GM19452 (cell line): ENCODE results near the gene C4orf50.

Source experiments
- ATAC-seq: cut with Tn5 transposase; IDR thresholded peaks from one replicate; pipeline ENCODE4 v1.9.1; 2021; ENCODE audit not compliant: unreplicated experiment

The C4orf50 gene

GRCh38 chr4:5973033-5973432 lies 45.2 kb downstream of the C4orf50 start:
- ATAC-seq: no peak

- no peak for ATAC-seq
Measured at GRCh38 chr4:5972571-5972970, 45.7 kb downstream of the C4orf50 start.

GRCh38 chr4:5971078-5971450 lies 47.2 kb downstream of the C4orf50 start:
- no peak for ATAC-seq

GRCh38 chr4:5970381-5971077 lies 47.7 kb downstream of the C4orf50 start:
- no peak for ATAC-seq

- ATAC-seq: no peak
Measured at GRCh38 chr4:5969777-5970176, 48.5 kb downstream of the C4orf50 start.

GRCh38 chr4:5969336-5969735 lies 48.9 kb downstream of the C4orf50 start:
- ATAC-seq: no peak

GRCh38 chr4:5968246-5968645 lies 50.0 kb downstream of the C4orf50 start:
- ATAC-seq: no peak

GRCh38 chr4:5967783-5968182 lies 50.4 kb downstream of the C4orf50 start:
- ATAC-seq: no peak

GRCh38 chr4:5965225-5965624 lies 53.0 kb downstream of the C4orf50 start:
- no peak for ATAC-seq

- no peak for ATAC-seq
Measured at GRCh38 chr4:5964030-5964429, 54.2 kb downstream of the C4orf50 start.

GRCh38 chr4:5963611-5964010 lies 54.6 kb downstream of the C4orf50 start:
- ATAC-seq: no peak

GRCh38 chr4:5962416-5962815 lies 55.8 kb downstream of the C4orf50 start:
- ATAC-seq: no peak

GRCh38 chr4:5960252-5960880 lies 57.9 kb downstream of the C4orf50 start:
- no peak for ATAC-seq

GRCh38 chr4:5959211-5959982 lies 58.8 kb downstream of the C4orf50 start:
- ATAC-seq: no peak

- no peak for ATAC-seq
Measured at GRCh38 chr4:5958199-5958735, 60.0 kb downstream of the C4orf50 start.

GRCh38 chr4:5957076-5957475 lies 61.2 kb downstream of the C4orf50 start:
- ATAC-seq: no peak

GRCh38 chr4:5956285-5957021 lies 61.8 kb downstream of the C4orf50 start:
- ATAC-seq: no peak

- ATAC-seq: no peak
Measured at GRCh38 chr4:5955856-5956255, 62.4 kb downstream of the C4orf50 start.

GRCh38 chr4:5955201-5955821 lies 62.9 kb downstream of the C4orf50 start:
- ATAC-seq: no peak

GRCh38 chr4:5954056-5954760 lies 64.0 kb downstream of the C4orf50 start:
- no peak for ATAC-seq
